ENCODE measurements around the gene MS4A4E.

Gene MS4A4E

DNA sequence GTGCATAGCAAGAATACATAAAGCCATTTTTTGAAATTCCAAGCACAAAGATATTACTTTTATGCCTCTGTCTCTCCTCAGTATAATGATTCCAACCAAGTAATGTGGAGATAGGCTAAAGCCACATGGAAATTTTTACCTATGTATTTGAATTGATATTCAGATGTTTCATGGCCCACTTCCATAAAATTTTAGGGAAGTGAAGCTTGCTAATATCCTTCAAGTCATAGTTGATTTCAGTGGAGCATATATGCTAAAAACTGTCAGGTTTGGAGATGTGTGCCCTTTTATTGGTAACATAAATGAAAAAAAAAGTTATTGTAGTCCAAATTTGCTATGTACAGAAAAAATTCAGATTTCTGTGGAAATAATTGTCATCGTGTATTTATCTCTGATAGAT lies 12.3 kb downstream of the MS4A4E start:
- TF ChIP-seq, protein P1, sequence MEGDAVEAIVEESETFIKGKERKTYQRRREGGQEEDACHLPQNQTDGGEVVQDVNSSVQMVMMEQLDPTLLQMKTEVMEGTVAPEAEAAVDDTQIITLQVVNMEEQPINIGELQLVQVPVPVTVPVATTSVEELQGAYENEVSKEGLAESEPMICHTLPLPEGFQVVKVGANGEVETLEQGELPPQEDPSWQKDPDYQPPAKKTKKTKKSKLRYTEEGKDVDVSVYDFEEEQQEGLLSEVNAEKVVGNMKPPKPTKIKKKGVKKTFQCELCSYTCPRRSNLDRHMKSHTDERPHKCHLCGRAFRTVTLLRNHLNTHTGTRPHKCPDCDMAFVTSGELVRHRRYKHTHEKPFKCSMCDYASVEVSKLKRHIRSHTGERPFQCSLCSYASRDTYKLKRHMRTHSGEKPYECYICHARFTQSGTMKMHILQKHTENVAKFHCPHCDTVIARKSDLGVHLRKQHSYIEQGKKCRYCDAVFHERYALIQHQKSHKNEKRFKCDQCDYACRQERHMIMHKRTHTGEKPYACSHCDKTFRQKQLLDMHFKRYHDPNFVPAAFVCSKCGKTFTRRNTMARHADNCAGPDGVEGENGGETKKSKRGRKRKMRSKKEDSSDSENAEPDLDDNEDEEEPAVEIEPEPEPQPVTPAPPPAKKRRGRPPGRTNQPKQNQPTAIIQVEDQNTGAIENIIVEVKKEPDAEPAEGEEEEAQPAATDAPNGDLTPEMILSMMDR (IDR thresholded peaks at IDR 0.05; ENCODE audit: control insufficient read depth, insufficient read depth, low read depth, low read length, missing control alignments): no peak
- no peak for DNase-seq (ENCODE audit: low read depth)
- H3K4me3 ChIP-seq (ENCODE audit: control insufficient read depth, low read depth, low read length): no peak overlapping the region

DNA sequence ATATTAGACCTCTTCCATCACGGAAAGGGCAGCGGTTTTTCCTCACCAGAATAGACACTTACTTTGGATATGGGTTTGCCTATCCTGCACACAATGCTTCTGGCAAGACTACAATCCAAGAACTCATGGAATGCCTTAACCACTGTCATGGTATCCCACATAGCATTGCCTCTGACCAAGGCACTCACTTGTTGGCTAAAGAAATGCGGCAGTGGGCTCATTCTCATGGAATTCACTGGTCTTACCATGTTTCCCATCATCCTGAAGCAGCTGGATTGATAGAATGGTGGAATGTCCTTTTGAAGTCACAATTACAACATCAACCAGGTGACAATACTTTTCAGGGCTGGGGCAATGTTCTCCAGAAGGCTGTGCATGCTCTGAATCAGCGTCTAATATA lies 20.8 kb downstream of the MS4A4E start:
- TF ChIP-seq, protein P1 (IDR thresholded peaks at IDR 0.05; ENCODE audit: control insufficient read depth, insufficient read depth, low read depth, low read length, missing control alignments): no peak
- H3K4me3 ChIP-seq (ENCODE audit: control insufficient read depth, low read depth, low read length): no peak overlapping the region
- DNase-seq (ENCODE audit: low read depth): no peak

DNA sequence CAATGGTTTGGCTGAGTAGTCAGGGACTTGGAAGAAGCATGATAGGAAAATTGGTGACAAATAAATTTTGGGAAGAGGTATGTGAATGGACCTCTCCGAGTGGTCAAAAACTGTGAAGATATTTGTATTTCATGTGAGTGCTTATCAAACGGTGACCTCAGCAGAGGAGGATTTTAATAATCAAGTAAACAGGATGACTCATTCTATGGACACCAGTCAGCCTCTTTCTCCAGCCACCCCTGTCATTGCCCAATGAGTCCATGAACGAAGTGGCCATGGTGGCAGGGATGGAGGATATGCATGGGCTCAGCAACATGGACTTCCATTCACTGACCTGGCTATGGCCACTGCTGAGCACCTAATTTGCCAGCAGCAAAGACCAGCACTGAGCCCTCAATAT lies 21.2 kb downstream of the MS4A4E start:
- no peak overlapping the region for H3K4me3 ChIP-seq (ENCODE audit: control insufficient read depth, low read depth, low read length)
- DNase-seq (ENCODE audit: low read depth): no peak
- TF ChIP-seq, protein P1 (IDR thresholded peaks at IDR 0.05; ENCODE audit: control insufficient read depth, insufficient read depth, low read depth, low read length, missing control alignments): no peak

DNA sequence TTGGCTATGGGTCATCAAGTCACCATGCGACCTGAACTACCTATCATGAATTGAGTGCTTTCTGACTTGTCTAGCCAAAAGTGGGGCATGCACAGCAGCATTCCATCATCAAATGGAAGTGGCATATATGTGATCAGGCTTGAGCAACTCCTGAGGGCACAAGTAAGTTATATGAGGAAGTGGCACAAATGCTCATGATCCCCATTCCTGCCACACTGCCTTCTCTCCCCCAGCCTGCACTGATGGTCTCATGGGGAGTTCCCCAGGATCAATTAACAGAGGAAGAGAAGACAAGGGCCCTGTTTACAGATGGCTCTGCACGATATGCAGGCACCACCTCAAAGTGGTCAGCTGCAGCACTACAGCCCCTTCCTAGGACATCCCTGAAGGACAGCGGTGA lies 21.8 kb downstream of the MS4A4E start:
- TF ChIP-seq, protein P1 (IDR thresholded peaks at IDR 0.05; ENCODE audit: control insufficient read depth, insufficient read depth, low read depth, low read length, missing control alignments): no peak
- no peak overlapping the region for H3K4me3 ChIP-seq (ENCODE audit: control insufficient read depth, low read depth, low read length)
- no peak for DNase-seq (ENCODE audit: low read depth)

DNA sequence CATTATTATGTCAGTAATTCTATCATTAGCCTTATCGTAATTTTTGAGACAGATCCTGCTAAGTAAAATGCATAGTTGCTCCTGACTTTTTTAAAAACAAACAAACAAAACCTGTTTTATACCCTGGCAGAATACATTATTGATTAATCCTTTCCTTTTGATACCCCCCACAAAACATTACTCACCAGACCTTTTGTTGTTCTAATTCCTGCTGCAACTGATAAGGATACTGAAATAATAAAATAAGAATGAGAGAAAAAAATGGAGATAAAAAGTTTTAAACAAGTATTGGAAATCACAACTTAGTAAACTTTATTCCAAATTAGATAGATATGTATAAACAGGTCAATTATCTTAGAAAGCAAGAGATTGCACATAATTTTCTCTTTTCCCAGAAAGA lies 28.6 kb downstream of the MS4A4E start:
- no peak overlapping the region for H3K4me3 ChIP-seq (ENCODE audit: control insufficient read depth, low read depth, low read length)

DNA sequence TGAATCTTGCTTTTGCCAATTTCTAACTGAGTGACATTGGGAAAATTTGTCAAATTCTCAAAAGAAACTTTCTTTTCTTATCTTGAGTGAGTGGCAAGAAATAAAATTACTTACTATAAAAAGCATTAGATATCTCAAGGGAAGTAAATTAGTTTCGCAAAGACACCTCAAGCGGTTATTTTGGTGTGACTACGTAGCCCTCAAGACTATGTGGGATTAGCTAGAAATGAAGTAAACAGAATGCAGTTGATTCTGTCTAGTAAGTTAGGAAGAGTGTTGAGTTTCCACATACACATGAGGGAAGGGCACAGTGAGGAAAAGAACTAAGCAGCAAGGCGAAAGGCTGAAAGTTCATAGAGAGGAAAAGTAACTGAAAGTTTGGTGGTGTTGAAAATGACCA lies 31.7 kb downstream of the MS4A4E start:
- no peak overlapping the region for H3K4me3 ChIP-seq (ENCODE audit: control insufficient read depth, low read depth, low read length)
- TF ChIP-seq, protein P1 (IDR thresholded peaks at IDR 0.05; ENCODE audit: control insufficient read depth, insufficient read depth, low read depth, low read length, missing control alignments): no peak
- no peak for DNase-seq (ENCODE audit: low read depth)

More for the DNA sequence above, 28.6 kb downstream of the MS4A4E start:
- no peak for DNase-seq (ENCODE audit: low read depth)
- TF ChIP-seq, protein P1 (IDR thresholded peaks at IDR 0.05; ENCODE audit: control insufficient read depth, insufficient read depth, low read depth, low read length, missing control alignments): no peak

DNA sequence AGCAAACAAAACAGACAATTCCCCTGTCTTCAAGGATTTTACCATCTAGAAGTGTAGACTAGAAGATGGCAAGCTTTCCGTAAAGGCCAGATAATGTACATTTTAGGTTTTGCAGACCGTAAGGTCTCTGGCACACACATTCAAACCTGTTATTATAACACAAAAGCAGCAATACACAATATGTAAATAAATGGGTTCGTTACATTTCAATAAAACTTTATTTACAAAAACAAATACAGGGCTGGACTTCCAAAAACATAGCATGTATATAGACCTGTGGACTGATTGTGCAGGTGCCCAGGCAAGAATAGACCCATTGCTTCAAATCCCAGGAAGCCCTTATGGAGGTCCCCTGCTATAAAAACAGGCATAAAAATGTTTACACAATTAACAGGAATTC lies 33.0 kb downstream of the MS4A4E start:
- TF ChIP-seq, protein P1 (IDR thresholded peaks at IDR 0.05; ENCODE audit: control insufficient read depth, insufficient read depth, low read depth, low read length, missing control alignments): no peak

More for the DNA sequence above, 33.0 kb downstream of the MS4A4E start:
- DNase-seq (ENCODE audit: low read depth): no peak
- H3K4me3 ChIP-seq (ENCODE audit: control insufficient read depth, low read depth, low read length): no peak overlapping the region

Measured in AG09309 (cell line).